OCI-M2 (cell line): ENCODE measurements around the gene NKX1-2.

Experiments
- DNase-seq: peaks from one replicate; lab custom pipeline; 2025; ENCODE audit not compliant: unreplicated experiment; lab: John Stamatoyannopoulos, UW

Gene NKX1-2

GRCh38 chr10:124476043-124476725 is 26.3 kb upstream of the NKX1-2 start:
- DNase-seq = no peak

GRCh38 chr10:124474514-124475070 is 24.8 kb upstream of the NKX1-2 start:
- no peak for DNase-seq

DNA sequence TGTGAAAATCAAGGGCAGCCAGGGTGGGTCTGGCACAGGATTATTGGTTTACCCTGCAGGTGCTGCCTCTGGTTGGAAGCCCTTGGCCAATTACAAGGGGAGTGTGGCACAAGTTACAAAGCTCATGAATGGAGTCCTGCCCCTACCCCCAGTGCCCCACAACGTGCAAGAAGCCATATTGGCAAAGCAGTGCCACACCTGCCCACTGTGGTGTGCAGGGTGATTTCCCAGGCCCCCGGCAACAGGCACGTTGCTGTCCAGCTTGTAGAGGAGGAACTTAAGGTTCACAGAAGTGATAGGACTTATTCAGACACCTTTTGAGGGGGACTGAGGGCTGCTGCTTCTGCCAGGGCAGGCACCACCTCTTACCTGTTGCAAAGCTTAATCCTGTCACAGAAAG is 23.2 kb upstream of the NKX1-2 start:
- DNase-seq = no peak

DNA sequence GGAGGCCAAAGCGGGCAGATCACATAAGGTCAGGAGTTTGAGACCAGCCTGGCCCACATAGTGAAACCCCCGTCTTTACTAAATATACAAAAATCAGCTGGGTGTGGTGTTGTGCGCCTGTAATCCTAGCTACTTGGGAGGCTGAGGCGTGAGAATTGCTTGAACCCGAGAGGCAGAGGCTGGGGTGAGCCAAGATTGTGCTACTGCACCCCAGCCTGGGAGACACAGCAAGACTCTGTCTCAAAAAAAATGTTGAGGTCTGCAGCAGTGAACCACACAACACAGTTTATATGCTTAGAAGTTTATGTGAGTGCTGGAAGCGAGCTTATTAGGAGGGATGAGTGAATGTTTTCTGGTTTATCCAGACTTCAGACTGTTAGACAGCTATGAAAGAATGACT is 22.2 kb upstream of the NKX1-2 start:
- no peak for DNase-seq

GRCh38 chr10:124470544-124471434 is 21.0 kb upstream of the NKX1-2 start:
- DNase-seq = no peak

GRCh38 chr10:124469956-124470484 is 20.2 kb upstream of the NKX1-2 start:
- no peak for DNase-seq

DNA sequence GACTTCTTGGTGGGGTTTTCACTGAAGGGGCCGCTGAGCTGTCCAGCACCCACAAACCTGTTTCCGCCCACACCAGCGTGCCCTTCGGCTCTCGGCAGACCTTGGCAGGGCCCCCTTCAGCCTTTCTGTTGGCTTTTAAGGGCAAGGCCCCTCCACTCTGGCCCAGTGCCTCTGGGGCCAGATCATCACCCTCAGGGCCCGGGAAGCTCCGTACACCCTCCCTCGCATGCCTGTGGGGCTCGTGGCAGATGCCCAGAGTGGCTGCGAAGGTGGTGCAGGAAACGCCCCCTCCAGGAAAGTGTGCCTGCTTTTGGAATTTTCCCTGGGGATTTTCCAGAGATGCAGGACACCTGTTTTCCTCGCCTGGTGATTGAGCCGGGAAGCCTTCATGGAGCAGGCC is 18.8 kb upstream of the NKX1-2 start:
- no peak for DNase-seq

DNA sequence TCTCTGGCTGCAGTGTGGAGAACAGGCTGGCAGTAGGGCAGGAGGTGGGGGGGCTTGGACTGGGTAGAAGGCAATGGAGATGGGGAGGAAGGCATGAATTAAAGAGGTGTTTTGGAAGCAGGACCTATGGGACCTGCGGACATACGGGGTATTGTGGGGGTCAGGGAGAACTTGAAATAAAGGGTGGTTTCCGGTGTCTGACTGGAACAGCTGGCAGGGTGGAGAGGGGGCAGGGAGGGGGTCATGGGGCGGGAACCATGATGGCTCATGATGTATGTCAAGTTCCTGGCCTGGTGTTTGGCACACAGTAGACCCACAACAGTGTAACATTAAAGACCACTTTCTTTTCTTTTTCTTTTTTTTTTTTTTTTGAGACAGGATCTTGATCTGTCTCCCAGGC is 17.3 kb upstream of the NKX1-2 start:
- DNase-seq = no peak

GRCh38 chr10:124465777-124466488 is 16.1 kb upstream of the NKX1-2 start:
- no peak for DNase-seq

GRCh38 chr10:124465003-124465776 is 15.4 kb upstream of the NKX1-2 start:
- DNase-seq = no peak

DNA sequence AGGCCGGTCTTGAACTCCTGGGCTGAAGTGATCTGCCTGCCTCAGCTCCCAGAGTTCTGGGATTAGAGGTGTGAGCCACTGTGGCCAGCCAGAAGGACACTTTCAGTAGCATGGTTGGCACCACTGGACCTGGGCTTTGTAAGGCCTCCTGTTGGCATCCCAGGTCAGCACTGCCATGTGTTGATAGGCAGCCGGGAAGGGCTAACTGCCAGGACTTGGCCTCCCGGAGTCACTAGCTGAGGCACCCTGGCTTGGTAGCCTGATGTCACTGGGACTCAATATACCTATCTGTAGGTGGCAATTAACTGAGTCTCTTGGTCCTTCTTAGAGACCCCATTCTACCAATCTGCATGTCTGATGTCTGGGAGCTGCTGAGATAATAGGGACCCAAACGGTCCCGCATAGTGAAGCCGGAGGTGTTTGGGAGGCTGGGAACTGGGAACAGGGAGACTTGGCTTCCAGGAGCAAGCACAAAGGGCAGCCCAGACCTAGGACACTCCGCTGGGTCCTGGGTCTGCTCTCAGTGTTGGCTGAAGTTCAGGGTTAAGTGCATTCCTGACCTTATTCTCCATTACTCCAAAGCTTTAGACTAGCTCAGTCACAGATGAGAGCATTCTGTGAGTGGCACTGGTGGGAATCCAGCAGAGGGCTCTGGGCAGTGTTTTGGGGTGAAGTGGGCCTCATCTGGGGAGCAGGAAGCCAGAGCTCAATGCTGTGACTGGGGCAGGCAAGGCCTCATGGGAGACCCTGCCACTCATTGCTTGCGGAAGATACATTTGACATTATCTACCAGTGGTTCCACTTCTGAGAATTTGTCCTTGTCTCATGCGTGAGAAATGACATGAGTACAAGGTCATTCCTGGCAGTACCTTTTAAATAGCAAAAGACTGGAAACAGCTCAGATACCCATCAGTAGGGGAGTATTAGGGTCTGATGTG is 14.5 kb upstream of the NKX1-2 start:
- DNase-seq = no peak

DNA sequence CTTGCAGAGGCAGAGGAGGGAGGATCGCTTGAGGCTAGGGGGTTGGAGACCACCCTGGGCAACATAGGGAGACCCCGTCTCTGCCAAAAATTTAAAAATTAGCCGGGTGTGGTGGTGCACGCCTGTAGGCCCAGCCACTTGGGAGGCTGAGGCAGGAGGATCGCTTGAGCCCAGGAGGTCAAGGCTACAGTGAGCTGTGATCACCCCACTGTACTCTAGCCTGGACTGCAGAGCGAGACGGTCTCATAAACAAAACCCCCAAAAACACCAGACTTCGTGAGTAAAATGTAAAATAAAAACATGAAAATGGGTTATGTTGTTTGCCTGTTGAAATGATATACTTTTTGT is 12.5 kb upstream of the NKX1-2 start:
- DNase-seq = no peak

- no peak for DNase-seq
Measured at GRCh38 chr10:124461642-124462347, 12.0 kb upstream of the NKX1-2 start, which contains the start of gene LHPP. Gene LHPP, plus strand, starts transcription at chr10:124461823. Its CDS starts 40 bp downstream, at chr10:124461863.

- DNase-seq = no peak
Measured at GRCh38 chr10:124460144-124460543, 10.3 kb upstream of the NKX1-2 start.

GRCh38 chr10:124459395-124459794 is 9.6 kb upstream of the NKX1-2 start:
- no peak for DNase-seq

GRCh38 chr10:124458889-124459288 is 9.1 kb upstream of the NKX1-2 start:
- DNase-seq = no peak

DNA sequence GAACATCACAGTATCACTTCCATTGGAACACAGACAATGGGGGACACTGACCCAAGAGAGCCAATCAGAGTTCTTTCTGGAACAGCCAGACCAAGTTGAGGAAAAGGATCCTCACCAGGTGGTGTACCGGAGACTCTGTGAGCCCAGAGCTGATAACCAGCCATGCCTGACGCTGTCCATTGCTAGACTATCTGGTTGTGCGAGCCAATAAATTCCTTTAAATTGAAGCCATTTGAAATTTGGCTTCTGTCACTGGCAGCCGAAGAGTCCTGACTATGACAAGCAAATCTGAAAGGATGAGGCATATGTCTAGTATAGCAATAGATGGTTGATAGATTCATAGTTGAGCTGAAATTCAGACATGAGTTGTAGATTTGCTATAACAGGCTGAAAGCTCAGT is 8.6 kb upstream of the NKX1-2 start:
- DNase-seq = no peak

DNA sequence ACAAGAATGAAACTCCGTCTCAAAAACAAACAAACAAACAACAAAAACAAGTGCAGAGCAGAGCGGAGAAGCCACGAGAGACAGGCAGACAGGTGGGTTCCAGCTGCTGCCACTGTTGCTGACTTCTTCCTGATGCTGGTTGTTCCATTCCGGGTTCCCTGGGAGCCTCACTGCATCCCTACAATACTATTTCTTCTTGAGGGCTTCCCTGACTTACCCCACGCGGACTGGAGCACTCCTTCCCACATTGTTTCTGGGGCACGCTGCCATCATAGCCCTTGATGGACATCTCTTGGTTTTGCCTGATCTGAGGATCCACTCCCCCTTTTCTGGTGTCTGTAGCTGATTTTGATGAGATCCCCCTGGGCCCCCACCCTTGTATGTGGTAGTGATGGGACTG is 5.6 kb upstream of the NKX1-2 start:
- DNase-seq = no peak
